ENCODE data around the gene RSPH1. TPM values are rescaled to one million over a fixed set of nuclear protein-coding genes. Genes with fewer than 3 reads are reported as not detected.

RSPH1 gene
- total RNA-seq, 1 experiment from 2014 or later: 0.51 TPM

GRCh38 chr21:42495027-42495426 is 997 bp downstream of the RSPH1 start:
- Histone ChIP-seq H3K36me3 (ENCODE audit: low read depth, low read length) (no peaks in the 10 kb centered on the region), H3K9me3 (ENCODE audit: low read length) (no peaks in the 10 kb centered on the region), H3K9ac (ENCODE audit: low read length) (no peak overlapping the region), H3K79me2 (ENCODE audit: low read length) (no peaks in the 10 kb centered on the region), H3K27ac (ENCODE audit: low read length) (no peak overlapping the region), H2AFZ (ENCODE audit: low read length) (peak overlapping the region; percentile 77), H4K20me1 (ENCODE audit: low read length) (no peaks in the 10 kb centered on the region), H3K9me2 (replicated peaks; ENCODE audit: low read length) (no peaks in the 10 kb centered on the region), H3K4me1 (ENCODE audit: insufficient read depth, low read length) (peaks cover 6% of the 10 kb centered on the region; the same call in 1 of the 2 replicates), H3K4me3 (ENCODE audit: low read length) (no peak overlapping the region; the same call in 1 of the 2 replicates), H3K4me2 (ENCODE audit: low read length) (peak overlapping the region; percentile 95), H3K27me3 (ENCODE audit: low read length) (no peaks in the 10 kb centered on the region), H3F3A (ENCODE audit: low read length, unreplicated experiment) (no peaks in the 10 kb centered on the region)
- BruUV-seq (replicated peaks): no TSS peak
- no peak for TF ChIP-seq EZH2 (IDR thresholded peaks at IDR 0.05; ENCODE audit: low read length, unreplicated experiment)
- DNase-seq (no peak), ATAC-seq (no peak)
- CTCF ChIA-PET: no interaction called here
- intact Hi-C loops (cut with micrococcal nuclease): no loop called here
- POLR2A ChIA-PET (ENCODE audit: unreplicated experiment): no interaction called here

- no peak for ATAC-seq
- no peaks in the 10 kb centered on the region for H3F3A ChIP-seq (ENCODE audit: low read length, unreplicated experiment)
- no peaks in the 10 kb centered on the region for H3K27me3 ChIP-seq (ENCODE audit: low read length)
- intact Hi-C loops (cut with micrococcal nuclease): no loop called here
- peaks cover 6% of the 10 kb centered on the region; the same call in 1 of the 2 replicates for H3K4me1 ChIP-seq (ENCODE audit: insufficient read depth, low read length)
- H3K9me3 ChIP-seq (ENCODE audit: low read length): no peaks in the 10 kb centered on the region
- H3K27ac ChIP-seq (ENCODE audit: low read length): no peak overlapping the region
- no peaks in the 10 kb centered on the region for H3K79me2 ChIP-seq (ENCODE audit: low read length)
- ChIA-PET CTCF (no interaction called here), POLR2A (ENCODE audit: unreplicated experiment) (interaction anchor here (0.6 kb wide), 1 partner anchor 385 kb away, joined by 3 read pairs; no protein-coding TSS in a partner anchor)
- H3K4me2 ChIP-seq (ENCODE audit: low read length): no peak overlapping the region
- no peak for DNase-seq
- H4K20me1 ChIP-seq (ENCODE audit: low read length): no peaks in the 10 kb centered on the region
- H2AFZ ChIP-seq (ENCODE audit: low read length): no peak overlapping the region
- TF ChIP-seq EZH2 (IDR thresholded peaks at IDR 0.05; ENCODE audit: low read length, unreplicated experiment) (no peak), EZH2phosphoT487 (IDR thresholded peaks at IDR 0.05; ENCODE audit: borderline replicate concordance, low read length) (no peak)
- no peaks in the 10 kb centered on the region for H3K36me3 ChIP-seq (ENCODE audit: low read depth, low read length)
- no peaks in the 10 kb centered on the region for H3K9me2 ChIP-seq (replicated peaks; ENCODE audit: low read length)
- H3K4me3 ChIP-seq (ENCODE audit: low read length): no peak overlapping the region
- no TSS peak for BruUV-seq (replicated peaks)
- no peak overlapping the region for H3K9ac ChIP-seq (ENCODE audit: low read length)
Observed at GRCh38 chr21:42493109-42494060, 2.6 kb downstream of the RSPH1 start.

- ATAC-seq (no peak), DNase-seq (no peak)
- Histone ChIP-seq H4K20me1 (ENCODE audit: low read length) (no peaks in the 10 kb centered on the region), H3K9me3 (ENCODE audit: low read length) (no peaks in the 10 kb centered on the region), H3K9me2 (replicated peaks; ENCODE audit: low read length) (no peaks in the 10 kb centered on the region), H3K79me2 (ENCODE audit: low read length) (no peaks in the 10 kb centered on the region), H3K9ac (ENCODE audit: low read length) (no peak overlapping the region), H3K4me1 (ENCODE audit: insufficient read depth, low read length) (peaks cover 6% of the 10 kb centered on the region; the same call in 1 of the 2 replicates), H2AFZ (ENCODE audit: low read length) (no peak overlapping the region), H3K4me2 (ENCODE audit: low read length) (no peak overlapping the region), H3K4me3 (ENCODE audit: low read length) (no peak overlapping the region), H3K27ac (ENCODE audit: low read length) (no peak overlapping the region), H3K36me3 (ENCODE audit: low read depth, low read length) (no peaks in the 10 kb centered on the region), H3K27me3 (ENCODE audit: low read length) (no peaks in the 10 kb centered on the region), H3F3A (ENCODE audit: low read length, unreplicated experiment) (no peaks in the 10 kb centered on the region)
- TF ChIP-seq EZH2phosphoT487 (IDR thresholded peaks at IDR 0.05; ENCODE audit: borderline replicate concordance, low read length): no peak
- ChIA-PET CTCF (no interaction called here), POLR2A (ENCODE audit: unreplicated experiment) (no interaction called here)
- no TSS peak for BruUV-seq (replicated peaks)
- intact Hi-C loops (cut with micrococcal nuclease): no loop called here
Observed at GRCh38 chr21:42492201-42492600, 3.8 kb downstream of the RSPH1 start.

DNA sequence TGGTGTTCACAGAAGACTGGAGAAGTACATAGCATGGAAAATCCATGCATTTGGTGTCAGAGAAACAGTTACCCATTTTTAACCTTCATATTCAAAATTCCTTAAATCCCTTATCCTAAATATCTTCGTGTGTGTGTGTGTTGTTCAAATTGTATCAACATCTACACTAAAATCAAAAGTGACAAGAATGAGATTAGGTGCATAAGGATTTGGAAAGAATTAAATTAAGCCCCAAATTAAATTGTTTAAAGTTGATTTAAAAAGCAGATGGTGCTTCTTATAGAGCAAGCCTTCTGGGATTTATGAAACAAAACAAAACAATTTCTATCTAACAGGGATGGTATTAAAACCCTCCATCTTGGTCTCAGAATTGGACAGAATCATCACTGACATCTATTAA is 4.7 kb downstream of the RSPH1 start:
- H3K9me3 ChIP-seq (ENCODE audit: low read length): no peaks in the 10 kb centered on the region
- no peaks in the 10 kb centered on the region for H4K20me1 ChIP-seq (ENCODE audit: low read length)
- DNase-seq (no peak), ATAC-seq (no peak)
- H3K27ac ChIP-seq (ENCODE audit: low read length): no peak overlapping the region
- intact Hi-C loops (cut with micrococcal nuclease): no loop called here
- no peak overlapping the region for H3K4me3 ChIP-seq (ENCODE audit: low read length)
- H3K4me2 ChIP-seq (ENCODE audit: low read length): no peak overlapping the region
- ChIA-PET CTCF (no interaction called here), POLR2A (ENCODE audit: unreplicated experiment) (no interaction called here)
- BruUV-seq (replicated peaks): no TSS peak
- no peaks in the 10 kb centered on the region for H3F3A ChIP-seq (ENCODE audit: low read length, unreplicated experiment)
- TF ChIP-seq CTCF (conservative IDR thresholded peaks at IDR 0.05; ENCODE audit: low read depth, low read length): no peak
- no peaks in the 10 kb centered on the region for H3K9me2 ChIP-seq (replicated peaks; ENCODE audit: low read length)
- no peaks in the 10 kb centered on the region for H3K36me3 ChIP-seq (ENCODE audit: low read depth, low read length)
- no peak overlapping the region for H2AFZ ChIP-seq (ENCODE audit: low read length)
- H3K27me3 ChIP-seq (ENCODE audit: low read length): no peaks in the 10 kb centered on the region
- no peak overlapping the region for H3K9ac ChIP-seq (ENCODE audit: low read length)
- H3K4me1 ChIP-seq (ENCODE audit: insufficient read depth, low read length): peaks cover 6% of the 10 kb centered on the region; the same call in 1 of the 2 replicates
- H3K79me2 ChIP-seq (ENCODE audit: low read length): no peaks in the 10 kb centered on the region
